WTC11 (cell line): ENCODE measurements around the gene MXD3. TPM values are rescaled to one million over a fixed set of nuclear protein-coding genes. Genes with fewer than 3 reads are reported as not detected.

ENCODE experiments used
- CREB1 ChIP-seq: sonication (generic); formaldehyde crosslinking; IDR thresholded peaks from 2 replicates; pipeline ENCODE4 v1.8.0; 2023; ENCODE audit warnings: mild to moderate bottlenecking, missing genetic modification reagents
- E2F4 ChIP-seq: sonication (generic); formaldehyde crosslinking; IDR thresholded peaks from 2 replicates; pipeline ENCODE4 v1.8.1; 2022; ENCODE audit warnings: low read depth, mild to moderate bottlenecking, moderate library complexity, missing genetic modification reagents, borderline replicate concordance
- FOXJ3 ChIP-seq: sonication (generic); formaldehyde crosslinking; IDR thresholded peaks from 2 replicates; pipeline ENCODE4 v1.9.0; 2021; ENCODE audit warnings: missing genetic modification reagents, mild to moderate bottlenecking, borderline replicate concordance
- FOXP1 ChIP-seq: sonication (generic); formaldehyde crosslinking; IDR thresholded peaks from 2 replicates; pipeline ENCODE4 v1.8.0; 2022; ENCODE audit warnings: missing genetic modification reagents, mild to moderate bottlenecking, moderate library complexity, borderline replicate concordance
- GTF2I ChIP-seq: fragments of 250-450 bp; sonication (Bioruptor Pico); conservative IDR thresholded peaks from 2 replicates; pipeline ENCODE4 v1.4.0; 2021; ENCODE audit warnings: mild to moderate bottlenecking
- JUN ChIP-seq: sonication (generic); formaldehyde crosslinking; IDR thresholded peaks from 2 replicates; pipeline ENCODE4 v1.8.0; 2023; ENCODE audit warnings: mild to moderate bottlenecking, missing genetic modification reagents
- NFE2L1 ChIP-seq: sonication (generic); formaldehyde crosslinking; IDR thresholded peaks from 2 replicates; pipeline ENCODE4 v1.8.1; 2023; ENCODE audit warnings: missing genetic modification reagents
- NR1H2 ChIP-seq: sonication (generic); formaldehyde crosslinking; IDR thresholded peaks from 2 replicates; pipeline ENCODE4 v1.9.0; 2021; ENCODE audit warnings: mild to moderate bottlenecking, moderate library complexity, missing genetic modification reagents
- OVOL2 ChIP-seq: fragments of 250-450 bp; sonication (Bioruptor Pico); IDR thresholded peaks from 2 replicates; pipeline ENCODE4 v1.9.0; 2021; ENCODE audit warnings: mild to moderate bottlenecking, borderline replicate concordance
- PREB ChIP-seq: sonication (generic); formaldehyde crosslinking; IDR thresholded peaks from 2 replicates; pipeline ENCODE4 v1.8.1; 2022; ENCODE audit warnings: mild to moderate bottlenecking, missing genetic modification reagents, moderate library complexity, borderline replicate concordance
- SOX15 ChIP-seq: fragments of 250-450 bp; sonication (Bioruptor Pico); IDR thresholded peaks from 2 replicates; pipeline ENCODE4 v1.9.0; 2021; ENCODE audit warnings: mild to moderate bottlenecking
- ZNF121 ChIP-seq: sonication (generic); formaldehyde crosslinking; IDR thresholded peaks from 2 replicates; pipeline ENCODE4 v1.8.0; 2023; ENCODE audit warnings: missing genetic modification reagents
- ZNF532 ChIP-seq: fragments of 250-450 bp; sonication (Bioruptor Pico); IDR thresholded peaks from 2 replicates; pipeline ENCODE4 v1.9.0; 2021; ENCODE audit warnings: mild to moderate bottlenecking, borderline replicate concordance
- total RNA-seq: library from RNA; stranded (reverse); gene quantifications from 3 replicates; pipeline ENCODE4 v1.2.3, GENCODE V29; 2021
- TF ChIP-seq, protein P1 (sequence below): sonication (generic); formaldehyde crosslinking; conservative IDR thresholded peaks from 2 replicates; pipeline ENCODE4 v1.8.1; 2023; ENCODE audit warnings: mild to moderate bottlenecking, low read depth, missing genetic modification reagents, moderate library complexity
- TF ChIP-seq, protein P2 (sequence below): sonication (generic); formaldehyde crosslinking; IDR thresholded peaks from 2 replicates; pipeline ENCODE4 v1.8.0; 2023; ENCODE audit warnings: missing genetic modification reagents, mild to moderate bottlenecking, borderline replicate concordance
- TF ChIP-seq, protein P3 (sequence below): sonication (generic); formaldehyde crosslinking; conservative IDR thresholded peaks from 2 replicates; pipeline ENCODE4 v1.8.1; 2022; ENCODE audit warnings: mild to moderate bottlenecking, missing genetic modification reagents
- TF ChIP-seq, protein P4 (sequence below): sonication (generic); formaldehyde crosslinking; IDR thresholded peaks from 2 replicates; pipeline ENCODE4 v1.8.1; 2023; ENCODE audit warnings: mild to moderate bottlenecking, missing genetic modification reagents, borderline replicate concordance

The MXD3 gene
- total RNA-seq, 1 experiment from 2014 or later = 25.7 TPM

GRCh38 chr5:177311723-177312648, at the start of gene MXD3 (continued):
- no peak for TF ChIP-seq ZNF532
- no peak for TF ChIP-seq FOXP1 (CRISPR knock-in tag)
- TF ChIP-seq, protein P1, sequence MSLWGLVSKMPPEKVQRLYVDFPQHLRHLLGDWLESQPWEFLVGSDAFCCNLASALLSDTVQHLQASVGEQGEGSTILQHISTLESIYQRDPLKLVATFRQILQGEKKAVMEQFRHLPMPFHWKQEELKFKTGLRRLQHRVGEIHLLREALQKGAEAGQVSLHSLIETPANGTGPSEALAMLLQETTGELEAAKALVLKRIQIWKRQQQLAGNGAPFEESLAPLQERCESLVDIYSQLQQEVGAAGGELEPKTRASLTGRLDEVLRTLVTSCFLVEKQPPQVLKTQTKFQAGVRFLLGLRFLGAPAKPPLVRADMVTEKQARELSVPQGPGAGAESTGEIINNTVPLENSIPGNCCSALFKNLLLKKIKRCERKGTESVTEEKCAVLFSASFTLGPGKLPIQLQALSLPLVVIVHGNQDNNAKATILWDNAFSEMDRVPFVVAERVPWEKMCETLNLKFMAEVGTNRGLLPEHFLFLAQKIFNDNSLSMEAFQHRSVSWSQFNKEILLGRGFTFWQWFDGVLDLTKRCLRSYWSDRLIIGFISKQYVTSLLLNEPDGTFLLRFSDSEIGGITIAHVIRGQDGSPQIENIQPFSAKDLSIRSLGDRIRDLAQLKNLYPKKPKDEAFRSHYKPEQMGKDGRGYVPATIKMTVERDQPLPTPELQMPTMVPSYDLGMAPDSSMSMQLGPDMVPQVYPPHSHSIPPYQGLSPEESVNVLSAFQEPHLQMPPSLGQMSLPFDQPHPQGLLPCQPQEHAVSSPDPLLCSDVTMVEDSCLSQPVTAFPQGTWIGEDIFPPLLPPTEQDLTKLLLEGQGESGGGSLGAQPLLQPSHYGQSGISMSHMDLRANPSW (CRISPR knock-in tag) = no peak
- no peak for TF ChIP-seq CREB1 (CRISPR knock-in tag)
- TF ChIP-seq ZNF121 (CRISPR knock-in tag) = no peak
- TF ChIP-seq E2F4 = peak; percentile 92; the same call in 1 of the 2 replicates
- TF ChIP-seq GTF2I (CRISPR knock-in tag) = no peak
- TF ChIP-seq NR1H2 (CRISPR knock-in tag) = no peak
- TF ChIP-seq, protein P2, sequence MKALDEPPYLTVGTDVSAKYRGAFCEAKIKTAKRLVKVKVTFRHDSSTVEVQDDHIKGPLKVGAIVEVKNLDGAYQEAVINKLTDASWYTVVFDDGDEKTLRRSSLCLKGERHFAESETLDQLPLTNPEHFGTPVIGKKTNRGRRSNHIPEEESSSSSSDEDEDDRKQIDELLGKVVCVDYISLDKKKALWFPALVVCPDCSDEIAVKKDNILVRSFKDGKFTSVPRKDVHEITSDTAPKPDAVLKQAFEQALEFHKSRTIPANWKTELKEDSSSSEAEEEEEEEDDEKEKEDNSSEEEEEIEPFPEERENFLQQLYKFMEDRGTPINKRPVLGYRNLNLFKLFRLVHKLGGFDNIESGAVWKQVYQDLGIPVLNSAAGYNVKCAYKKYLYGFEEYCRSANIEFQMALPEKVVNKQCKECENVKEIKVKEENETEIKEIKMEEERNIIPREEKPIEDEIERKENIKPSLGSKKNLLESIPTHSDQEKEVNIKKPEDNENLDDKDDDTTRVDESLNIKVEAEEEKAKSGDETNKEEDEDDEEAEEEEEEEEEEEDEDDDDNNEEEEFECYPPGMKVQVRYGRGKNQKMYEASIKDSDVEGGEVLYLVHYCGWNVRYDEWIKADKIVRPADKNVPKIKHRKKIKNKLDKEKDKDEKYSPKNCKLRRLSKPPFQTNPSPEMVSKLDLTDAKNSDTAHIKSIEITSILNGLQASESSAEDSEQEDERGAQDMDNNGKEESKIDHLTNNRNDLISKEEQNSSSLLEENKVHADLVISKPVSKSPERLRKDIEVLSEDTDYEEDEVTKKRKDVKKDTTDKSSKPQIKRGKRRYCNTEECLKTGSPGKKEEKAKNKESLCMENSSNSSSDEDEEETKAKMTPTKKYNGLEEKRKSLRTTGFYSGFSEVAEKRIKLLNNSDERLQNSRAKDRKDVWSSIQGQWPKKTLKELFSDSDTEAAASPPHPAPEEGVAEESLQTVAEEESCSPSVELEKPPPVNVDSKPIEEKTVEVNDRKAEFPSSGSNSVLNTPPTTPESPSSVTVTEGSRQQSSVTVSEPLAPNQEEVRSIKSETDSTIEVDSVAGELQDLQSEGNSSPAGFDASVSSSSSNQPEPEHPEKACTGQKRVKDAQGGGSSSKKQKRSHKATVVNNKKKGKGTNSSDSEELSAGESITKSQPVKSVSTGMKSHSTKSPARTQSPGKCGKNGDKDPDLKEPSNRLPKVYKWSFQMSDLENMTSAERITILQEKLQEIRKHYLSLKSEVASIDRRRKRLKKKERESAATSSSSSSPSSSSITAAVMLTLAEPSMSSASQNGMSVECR (CRISPR knock-in tag) = no peak
- no peak for TF ChIP-seq JUN (CRISPR knock-in tag)
- TF ChIP-seq SOX15 = no peak
- no peak for TF ChIP-seq NFE2L1
- no peak for TF ChIP-seq FOXJ3 (CRISPR knock-in tag)
- TF ChIP-seq OVOL2 (CRISPR knock-in tag) = no peak
- TF ChIP-seq, protein P3, sequence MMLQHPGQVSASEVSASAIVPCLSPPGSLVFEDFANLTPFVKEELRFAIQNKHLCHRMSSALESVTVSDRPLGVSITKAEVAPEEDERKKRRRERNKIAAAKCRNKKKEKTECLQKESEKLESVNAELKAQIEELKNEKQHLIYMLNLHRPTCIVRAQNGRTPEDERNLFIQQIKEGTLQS = no peak
- TF ChIP-seq, protein P4, sequence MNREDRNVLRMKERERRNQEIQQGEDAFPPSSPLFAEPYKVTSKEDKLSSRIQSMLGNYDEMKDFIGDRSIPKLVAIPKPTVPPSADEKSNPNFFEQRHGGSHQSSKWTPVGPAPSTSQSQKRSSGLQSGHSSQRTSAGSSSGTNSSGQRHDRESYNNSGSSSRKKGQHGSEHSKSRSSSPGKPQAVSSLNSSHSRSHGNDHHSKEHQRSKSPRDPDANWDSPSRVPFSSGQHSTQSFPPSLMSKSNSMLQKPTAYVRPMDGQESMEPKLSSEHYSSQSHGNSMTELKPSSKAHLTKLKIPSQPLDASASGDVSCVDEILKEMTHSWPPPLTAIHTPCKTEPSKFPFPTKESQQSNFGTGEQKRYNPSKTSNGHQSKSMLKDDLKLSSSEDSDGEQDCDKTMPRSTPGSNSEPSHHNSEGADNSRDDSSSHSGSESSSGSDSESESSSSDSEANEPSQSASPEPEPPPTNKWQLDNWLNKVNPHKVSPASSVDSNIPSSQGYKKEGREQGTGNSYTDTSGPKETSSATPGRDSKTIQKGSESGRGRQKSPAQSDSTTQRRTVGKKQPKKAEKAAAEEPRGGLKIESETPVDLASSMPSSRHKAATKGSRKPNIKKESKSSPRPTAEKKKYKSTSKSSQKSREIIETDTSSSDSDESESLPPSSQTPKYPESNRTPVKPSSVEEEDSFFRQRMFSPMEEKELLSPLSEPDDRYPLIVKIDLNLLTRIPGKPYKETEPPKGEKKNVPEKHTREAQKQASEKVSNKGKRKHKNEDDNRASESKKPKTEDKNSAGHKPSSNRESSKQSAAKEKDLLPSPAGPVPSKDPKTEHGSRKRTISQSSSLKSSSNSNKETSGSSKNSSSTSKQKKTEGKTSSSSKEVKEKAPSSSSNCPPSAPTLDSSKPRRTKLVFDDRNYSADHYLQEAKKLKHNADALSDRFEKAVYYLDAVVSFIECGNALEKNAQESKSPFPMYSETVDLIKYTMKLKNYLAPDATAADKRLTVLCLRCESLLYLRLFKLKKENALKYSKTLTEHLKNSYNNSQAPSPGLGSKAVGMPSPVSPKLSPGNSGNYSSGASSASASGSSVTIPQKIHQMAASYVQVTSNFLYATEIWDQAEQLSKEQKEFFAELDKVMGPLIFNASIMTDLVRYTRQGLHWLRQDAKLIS (CRISPR knock-in tag) = no peak
- no peak for TF ChIP-seq PREB (CRISPR knock-in tag)
